HG03442 (cell line): ENCODE measurements around the gene XYLB.

ENCODE experiments used
- ATAC-seq: cut with Tn5 transposase; IDR thresholded peaks from one replicate; pipeline ENCODE4 v1.9.1; 2021; ENCODE audit warnings: mild to moderate bottlenecking, moderate library complexity; ENCODE audit not compliant: unreplicated experiment

Gene XYLB

GRCh38 chr3:38361496-38361895, 14.9 kb downstream of the XYLB start:
- ATAC-seq: no peak

GRCh38 chr3:38362825-38363224, 16.2 kb downstream of the XYLB start:
- no peak for ATAC-seq

GRCh38 chr3:38364721-38365400, 18.3 kb downstream of the XYLB start:
- no peak for ATAC-seq

DNA sequence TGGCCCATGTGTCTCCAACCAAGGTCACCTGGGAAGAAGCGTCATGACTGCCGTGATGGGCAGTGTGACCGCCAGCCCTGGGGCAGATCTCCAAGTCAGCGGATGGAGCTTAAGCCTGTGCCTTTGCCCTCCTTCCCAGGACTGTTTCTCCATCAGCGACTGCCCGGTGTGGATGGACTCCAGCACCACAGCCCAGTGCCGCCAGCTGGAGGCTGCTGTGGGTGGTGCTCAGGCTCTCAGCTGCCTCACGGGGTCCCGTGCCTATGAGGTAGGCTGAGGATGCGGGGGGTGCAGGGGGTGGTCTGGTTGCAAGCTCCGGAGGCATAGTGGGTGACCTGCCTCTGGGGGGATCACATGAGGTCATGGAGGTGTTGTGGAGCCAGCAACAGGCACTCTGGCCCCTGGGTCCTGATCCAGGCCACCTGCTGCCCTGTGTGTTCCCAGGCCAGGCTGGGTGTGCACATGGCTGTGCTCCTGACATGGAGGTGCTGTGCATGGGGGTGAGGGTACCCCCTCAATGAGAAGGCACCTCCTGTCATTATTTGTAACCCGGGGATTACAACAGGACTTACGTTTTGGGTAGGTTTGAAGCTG, 19.0 kb downstream of the XYLB start:
- ATAC-seq: no peak

DNA sequence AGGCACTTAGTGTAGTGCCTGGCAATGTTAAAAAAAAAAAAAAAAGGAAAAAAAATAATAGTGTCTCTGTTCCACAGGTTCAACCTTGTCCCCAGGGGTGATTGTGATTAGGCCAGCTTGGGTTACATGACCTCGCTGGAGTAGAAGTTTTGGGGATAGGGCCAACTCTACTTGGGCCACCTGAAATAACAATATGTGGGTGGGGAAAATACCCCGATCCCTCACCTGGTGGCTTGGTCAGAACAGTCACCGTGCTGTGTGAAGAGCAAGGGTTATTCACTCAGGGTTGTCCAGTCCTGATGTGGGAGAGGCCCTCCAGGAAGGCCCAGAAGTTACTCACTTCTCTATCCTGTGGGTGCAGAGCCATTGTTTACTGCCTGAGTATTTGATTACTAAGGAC, 19.5 kb downstream of the XYLB start:
- ATAC-seq: no peak

- no peak for ATAC-seq
Observed at GRCh38 chr3:38367779-38368178, 21.2 kb downstream of the XYLB start.

DNA sequence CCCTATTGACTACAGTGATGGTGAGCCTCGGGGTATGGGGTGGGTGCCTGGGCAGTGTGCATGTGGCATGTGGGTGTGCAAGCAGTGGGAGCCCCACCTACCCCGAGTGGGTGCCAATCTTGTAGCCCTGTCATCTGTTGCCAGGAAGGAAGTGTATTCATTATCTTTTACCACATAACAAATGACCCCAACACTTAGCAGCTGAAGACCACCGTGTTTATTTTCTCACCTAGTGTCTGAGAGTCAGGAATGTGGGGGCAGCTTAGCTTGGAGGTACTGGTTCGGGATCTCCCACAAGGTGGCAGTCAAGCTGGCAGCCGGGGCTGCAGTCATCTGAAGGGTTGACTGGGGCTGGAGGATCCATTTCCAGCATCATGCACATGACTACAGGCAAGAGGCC, 21.7 kb downstream of the XYLB start:
- no peak for ATAC-seq

DNA sequence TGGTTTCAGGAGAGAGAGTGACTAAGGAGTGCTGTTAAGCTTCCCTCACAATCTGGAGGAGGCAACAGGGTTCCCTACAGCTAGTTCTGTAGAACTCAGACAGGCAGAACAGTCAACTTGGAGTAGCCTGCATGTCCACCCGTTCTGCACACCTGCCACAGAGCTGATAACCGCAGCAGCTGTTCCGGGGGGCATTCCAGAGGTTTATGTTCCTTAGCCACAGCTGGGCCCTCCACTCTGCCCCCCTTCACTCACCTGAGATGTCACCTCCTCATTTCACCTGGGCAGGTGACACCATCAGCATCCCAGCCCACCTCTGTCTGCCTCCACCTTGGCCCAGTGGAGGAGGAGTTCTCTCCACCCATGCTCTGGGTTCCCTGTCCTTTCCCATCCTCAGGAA, 22.6 kb downstream of the XYLB start:
- ATAC-seq: no peak

DNA sequence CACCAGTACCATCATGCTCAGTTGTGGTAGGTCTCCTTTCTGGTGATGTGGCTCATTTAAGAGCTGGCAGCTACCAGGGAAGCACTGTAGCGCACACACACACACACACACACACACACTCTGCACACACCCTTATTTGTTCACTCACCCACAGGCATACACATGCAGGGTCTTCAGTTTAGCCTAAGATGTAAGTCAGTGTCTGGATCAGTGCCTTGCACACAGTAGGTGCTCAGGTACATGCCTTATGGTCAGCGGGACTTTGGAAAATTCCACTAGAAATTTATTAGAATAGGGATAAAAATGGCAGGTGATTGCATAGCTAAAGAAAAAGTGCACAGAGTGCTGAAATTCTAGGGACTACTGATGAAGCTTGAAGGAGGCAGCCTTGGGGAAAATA, 23.6 kb downstream of the XYLB start:
- no peak for ATAC-seq

DNA sequence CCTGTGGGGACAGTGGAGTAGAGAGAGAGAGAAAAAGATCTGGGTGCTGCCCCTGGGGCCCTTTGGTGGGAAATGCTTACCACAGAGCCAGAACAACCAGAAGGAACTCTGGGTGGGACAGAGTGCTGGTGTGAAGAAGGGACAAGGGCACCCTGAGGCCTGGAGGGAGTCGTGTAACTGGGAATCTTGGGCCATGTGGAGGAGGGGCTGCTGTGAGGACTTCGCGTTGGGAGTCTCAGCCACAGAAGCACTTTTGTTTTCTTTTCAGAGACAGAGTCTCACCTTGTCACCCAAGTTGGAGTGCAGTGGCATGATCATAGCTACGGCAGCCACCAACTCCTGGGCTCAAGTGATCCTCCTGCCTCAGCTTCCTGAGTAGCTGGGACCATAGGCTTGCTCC, 24.3 kb downstream of the XYLB start:
- no peak for ATAC-seq

DNA sequence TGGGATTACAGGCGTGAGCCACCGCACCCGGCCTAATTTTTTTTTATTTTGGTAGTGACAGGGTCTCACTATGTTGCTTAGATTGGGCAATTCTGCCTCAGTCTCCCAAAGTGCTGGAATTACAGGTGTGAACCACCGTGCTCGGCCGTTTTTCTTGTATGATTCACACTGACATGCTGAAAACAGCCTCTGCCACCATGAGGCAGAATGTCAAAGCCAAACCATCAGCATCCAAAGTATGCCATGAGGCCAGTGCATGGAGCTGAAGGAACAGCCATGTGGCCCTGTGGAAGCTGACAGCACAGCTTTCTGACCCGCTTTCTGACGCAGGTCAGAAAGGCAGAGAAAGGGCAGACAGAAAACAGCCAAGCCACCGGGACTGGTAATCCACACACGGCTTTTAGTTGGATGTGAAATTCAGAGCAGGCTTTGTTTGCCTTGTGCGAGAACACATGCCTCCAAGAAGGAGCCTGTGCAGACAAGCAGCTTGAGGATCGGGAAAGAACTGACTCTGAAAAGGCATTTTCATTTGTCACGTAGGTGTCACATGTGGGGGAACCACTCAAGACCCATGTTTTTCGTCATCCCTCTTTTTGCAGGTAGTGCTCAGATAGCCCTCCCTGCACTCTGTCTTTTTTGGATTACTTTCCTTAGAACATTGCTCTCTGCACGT, 25.1 kb downstream of the XYLB start:
- no peak for ATAC-seq

DNA sequence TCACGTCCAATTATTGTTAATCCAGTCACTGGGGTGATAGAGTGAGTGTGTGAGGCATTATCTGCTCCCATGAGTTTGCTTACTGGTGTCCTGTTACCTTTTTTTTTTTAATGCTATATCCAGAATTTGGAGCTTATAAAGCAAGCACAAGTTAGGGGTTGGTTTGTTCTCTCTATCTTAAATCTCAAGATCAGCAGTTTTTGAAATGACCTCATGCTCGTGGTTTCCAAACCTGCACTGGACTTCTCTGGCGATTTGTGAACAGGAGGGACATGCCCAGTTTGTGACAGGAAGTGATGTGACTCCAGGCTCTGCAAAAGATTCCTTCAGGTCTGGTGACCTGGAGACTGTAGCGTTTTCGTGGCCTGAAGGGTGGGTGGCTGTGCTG, 25.6 kb downstream of the XYLB start:
- ATAC-seq: no peak

DNA sequence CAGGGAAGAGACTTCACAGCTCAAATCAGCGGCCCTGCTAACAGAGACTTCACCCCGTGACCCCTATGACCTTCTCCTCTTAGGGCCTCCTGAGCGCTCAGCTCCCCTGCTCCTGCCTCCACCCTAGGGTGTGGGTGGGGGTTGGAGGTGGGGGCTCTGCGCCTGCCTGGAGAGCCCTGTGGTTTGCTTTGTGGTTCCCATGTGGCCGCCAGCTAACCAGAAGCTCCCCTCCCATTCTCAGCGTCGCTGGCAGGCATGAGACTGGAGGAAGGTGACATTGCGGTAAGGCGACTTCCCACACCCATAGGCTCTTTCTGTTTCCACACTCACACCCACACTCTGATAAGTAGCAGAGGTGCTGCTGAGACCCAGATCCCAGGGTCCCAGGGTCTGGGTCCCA, 27.6 kb downstream of the XYLB start:
- no peak for ATAC-seq

GRCh38 chr3:38375072-38375471, 28.5 kb downstream of the XYLB start:
- ATAC-seq: no peak

GRCh38 chr3:38375488-38376097, 29.0 kb downstream of the XYLB start:
- no peak for ATAC-seq

- no peak for ATAC-seq
Observed at GRCh38 chr3:38376098-38376816, 29.7 kb downstream of the XYLB start.

DNA sequence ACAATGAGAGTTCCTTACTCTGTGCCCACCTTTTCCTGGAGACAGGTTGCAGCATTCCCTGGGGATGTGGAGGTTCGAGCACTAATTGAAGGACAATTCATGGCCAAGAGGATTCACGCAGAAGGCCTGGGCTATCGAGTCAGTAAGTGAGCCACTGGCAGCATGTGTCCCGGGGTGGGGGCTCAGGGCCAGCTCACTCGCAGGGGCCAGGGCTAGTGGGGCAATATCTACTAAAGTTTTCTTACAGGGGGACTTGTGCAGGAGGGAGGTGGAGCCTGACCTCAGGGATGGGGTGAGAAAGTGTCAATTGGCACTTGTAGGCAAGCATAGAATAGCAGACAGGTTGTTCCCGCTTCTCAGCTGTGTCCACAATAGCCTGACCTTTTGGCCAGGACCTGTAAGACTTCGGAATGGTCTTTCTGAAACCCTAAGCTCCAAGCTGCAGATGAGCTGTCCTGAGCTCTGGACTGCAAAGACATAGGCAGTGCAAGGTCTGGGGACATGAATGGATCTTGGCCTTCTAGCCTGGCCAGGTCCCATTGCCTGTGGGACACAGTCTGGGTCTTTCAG, 32.7 kb downstream of the XYLB start:
- no peak for ATAC-seq

DNA sequence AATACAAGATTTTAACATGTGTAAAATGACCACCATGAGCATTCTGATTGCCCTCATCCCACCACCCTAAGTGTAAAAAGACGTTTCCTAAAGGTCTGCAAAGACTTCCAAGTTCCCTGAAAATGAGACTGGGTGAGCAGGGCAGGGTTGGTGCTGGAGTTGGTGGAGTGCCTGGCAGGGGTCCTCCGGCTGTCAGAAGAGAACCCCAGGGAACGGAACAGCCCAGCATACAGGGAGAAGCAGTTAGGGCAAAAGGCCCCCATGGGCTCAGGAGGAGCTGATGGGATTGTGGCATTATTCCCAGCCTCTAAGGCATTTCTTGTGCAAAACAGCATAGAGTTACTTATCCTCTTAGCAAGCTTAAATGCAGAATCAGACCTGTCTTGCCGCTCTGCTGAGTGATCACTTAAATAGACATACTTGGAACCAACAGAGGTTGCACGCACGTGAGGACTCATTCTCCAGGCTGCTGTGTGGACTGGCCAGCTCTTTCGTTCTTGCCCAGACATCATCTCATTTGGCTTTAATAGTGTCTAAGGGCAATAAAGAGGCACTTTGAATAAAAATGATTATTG, 36.0 kb downstream of the XYLB start:
- ATAC-seq: no peak

GRCh38 chr3:38383156-38383875, 36.7 kb downstream of the XYLB start:
- no peak for ATAC-seq
